GM12892 (cell line): ENCODE results near the gene CDH22.

ENCODE experiments used
- DNase-seq: peaks from one replicate; pipeline ENCODE4 v3.0.0; 2011; ENCODE audit not compliant: insufficient read length
- FAIRE-seq: peaks from 2 replicates; lab custom pipeline; 2011; peaks lifted over from hg19 to GRCh38; lab: Jason Lieb, UNC
- POLR2A ChIP-seq: IDR thresholded peaks from 2 replicates; pipeline ENCODE4 v1.6.1; 2011; ENCODE audit warnings: low read depth, low read length, control low read depth
- POLR2AphosphoS5 ChIP-seq: IDR thresholded peaks from 2 replicates; pipeline ENCODE4 v1.6.1; 2011; ENCODE audit warnings: low read depth, low read length, control low read depth
- TAF1 ChIP-seq: IDR thresholded peaks from 2 replicates; pipeline ENCODE4 v1.6.1; 2011; ENCODE audit warnings: low read depth, mild to moderate bottlenecking, control low read depth, low read length, borderline replicate concordance

Gene CDH22

GRCh38 chr20:46350201-46350985 is 42.1 kb upstream of the CDH22 start:
- TF ChIP-seq POLR2AphosphoS5 (no peak), POLR2A (no peak), TAF1 (no peak)
- FAIRE-seq (peak; percentile 69), DNase-seq (peak; percentile 79)

DNA sequence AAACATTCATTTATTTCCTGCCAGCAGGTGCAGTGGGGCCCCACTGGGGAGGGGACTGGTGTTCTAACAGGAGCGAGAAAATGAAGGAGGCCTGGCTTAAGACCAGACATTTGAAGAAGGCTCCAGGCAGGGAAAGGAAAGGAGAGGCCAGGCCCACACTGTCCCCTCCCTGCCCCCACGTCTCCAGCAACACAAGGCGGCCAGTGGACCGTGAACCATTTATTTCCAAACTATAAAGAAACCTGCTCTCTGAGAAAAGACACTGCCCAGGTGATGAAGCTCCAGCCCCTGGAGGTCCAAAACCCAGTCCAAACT is 41.4 kb upstream of the CDH22 start:
- no peak for DNase-seq
- TF ChIP-seq POLR2A (no peak), TAF1 (no peak), POLR2AphosphoS5 (no peak)
- FAIRE-seq = no peak

GRCh38 chr20:46349035-46349741 is 40.9 kb upstream of the CDH22 start:
- DNase-seq = peak; percentile 71
- TF ChIP-seq TAF1 (no peak), POLR2A (no peak), POLR2AphosphoS5 (no peak)
- peak; percentile 30 for FAIRE-seq

DNA sequence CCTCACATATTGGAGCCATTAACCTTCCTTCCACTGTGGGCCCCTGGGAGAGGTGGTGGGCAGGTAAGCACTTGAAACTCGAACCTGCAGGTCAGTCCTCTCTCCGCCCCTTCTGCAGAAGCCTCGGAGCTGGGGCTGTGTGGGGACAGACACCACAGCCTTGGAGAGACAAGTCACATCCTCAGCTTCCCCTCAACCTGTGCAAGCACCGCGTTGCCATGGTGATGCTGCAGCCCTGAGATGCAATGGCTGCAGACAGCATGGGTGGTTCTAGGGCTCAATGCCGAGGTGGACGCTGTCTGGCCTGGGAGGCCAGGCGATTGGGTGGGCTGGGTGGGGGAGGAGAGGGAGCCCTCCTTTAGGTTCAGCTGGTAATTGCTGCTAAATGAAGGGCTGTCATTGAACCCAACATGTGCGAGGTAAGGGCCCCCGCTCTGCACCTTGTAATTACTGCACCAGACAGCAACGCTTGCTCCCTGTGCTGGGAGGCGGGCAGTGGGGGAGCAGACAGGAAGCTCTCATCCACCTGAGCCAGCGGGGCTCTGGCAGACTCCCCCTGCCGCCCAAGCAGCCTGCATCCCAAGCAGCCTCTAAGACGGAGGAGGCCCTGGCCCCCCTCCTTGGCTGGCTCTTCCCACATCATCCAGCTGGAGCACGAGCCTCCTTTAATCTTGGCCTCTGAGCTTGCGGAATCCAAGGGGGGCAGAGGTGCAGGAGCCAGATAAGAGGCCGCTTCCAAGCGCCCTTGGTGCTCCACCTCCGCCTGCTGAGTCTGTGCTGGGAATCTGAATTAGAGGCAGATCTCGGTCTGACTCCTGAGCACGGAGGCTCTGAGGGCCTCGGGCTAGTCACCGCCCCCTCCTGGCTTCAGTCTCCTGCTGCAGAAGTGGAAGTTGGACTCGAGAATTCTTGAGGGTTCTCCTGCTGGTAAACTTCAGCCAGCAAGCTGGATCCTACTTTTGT is 39.8 kb upstream of the CDH22 start:
- no peak for FAIRE-seq
- DNase-seq = no peak
- no peak for TF ChIP-seq TAF1
- TF ChIP-seq POLR2AphosphoS5 = no peak

DNA sequence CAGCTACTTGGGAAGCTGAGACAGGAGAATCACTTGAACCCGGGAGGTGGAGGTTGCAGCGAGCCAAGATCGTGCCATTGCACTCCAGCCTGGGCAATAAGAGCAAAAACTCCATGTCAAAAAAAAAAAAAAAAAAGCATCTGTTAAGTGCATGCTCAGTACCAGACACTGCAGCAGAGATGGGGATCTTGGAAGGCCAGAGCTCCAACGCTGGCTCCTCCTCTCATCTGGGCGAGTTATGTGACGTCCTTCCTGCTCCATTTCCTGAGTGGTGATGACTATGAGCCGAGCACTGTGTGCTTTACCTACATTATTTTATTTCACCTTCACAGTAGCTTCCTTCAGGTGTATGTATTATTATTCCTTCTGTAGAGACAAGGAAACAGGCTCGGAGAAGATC is 38.5 kb upstream of the CDH22 start:
- FAIRE-seq = no peak
- no peak for DNase-seq
- no peak for TF ChIP-seq POLR2AphosphoS5
- no peak for TF ChIP-seq TAF1
- TF ChIP-seq POLR2A = no peak

GRCh38 chr20:46344488-46345162 is 36.3 kb upstream of the CDH22 start:
- TF ChIP-seq POLR2AphosphoS5 = no peak
- no peak for TF ChIP-seq POLR2A
- no peak for TF ChIP-seq TAF1
- DNase-seq (no peak), FAIRE-seq (peak; percentile 36)

DNA sequence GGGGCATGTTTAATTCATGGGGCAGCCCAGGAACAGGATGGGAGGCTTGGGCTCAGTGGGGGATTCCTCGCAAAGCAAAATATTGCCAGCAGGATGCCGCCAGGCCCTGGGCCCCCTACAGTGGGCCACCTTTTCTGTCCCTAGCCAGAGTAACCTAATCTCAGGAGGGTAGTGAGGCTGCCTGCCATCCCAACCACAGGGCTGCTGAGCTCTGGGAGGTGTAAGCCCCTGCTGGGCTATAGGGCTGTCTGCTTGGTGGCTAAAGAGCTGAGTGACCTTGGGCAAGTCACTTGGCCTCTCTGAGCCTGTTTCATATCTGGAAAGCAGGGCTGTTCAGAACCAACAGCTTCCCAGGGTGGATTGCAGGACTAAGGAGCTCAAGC is 35.7 kb upstream of the CDH22 start:
- no peak for DNase-seq
- TF ChIP-seq POLR2AphosphoS5 (peak; percentile 15; the same call in 1 of the 2 replicates), TAF1 (no peak)
- no peak for FAIRE-seq

GRCh38 chr20:46343348-46343974 is 35.2 kb upstream of the CDH22 start:
- DNase-seq = no peak
- no peak for FAIRE-seq
- TF ChIP-seq POLR2AphosphoS5 (no peak), POLR2A (no peak), TAF1 (no peak)

DNA sequence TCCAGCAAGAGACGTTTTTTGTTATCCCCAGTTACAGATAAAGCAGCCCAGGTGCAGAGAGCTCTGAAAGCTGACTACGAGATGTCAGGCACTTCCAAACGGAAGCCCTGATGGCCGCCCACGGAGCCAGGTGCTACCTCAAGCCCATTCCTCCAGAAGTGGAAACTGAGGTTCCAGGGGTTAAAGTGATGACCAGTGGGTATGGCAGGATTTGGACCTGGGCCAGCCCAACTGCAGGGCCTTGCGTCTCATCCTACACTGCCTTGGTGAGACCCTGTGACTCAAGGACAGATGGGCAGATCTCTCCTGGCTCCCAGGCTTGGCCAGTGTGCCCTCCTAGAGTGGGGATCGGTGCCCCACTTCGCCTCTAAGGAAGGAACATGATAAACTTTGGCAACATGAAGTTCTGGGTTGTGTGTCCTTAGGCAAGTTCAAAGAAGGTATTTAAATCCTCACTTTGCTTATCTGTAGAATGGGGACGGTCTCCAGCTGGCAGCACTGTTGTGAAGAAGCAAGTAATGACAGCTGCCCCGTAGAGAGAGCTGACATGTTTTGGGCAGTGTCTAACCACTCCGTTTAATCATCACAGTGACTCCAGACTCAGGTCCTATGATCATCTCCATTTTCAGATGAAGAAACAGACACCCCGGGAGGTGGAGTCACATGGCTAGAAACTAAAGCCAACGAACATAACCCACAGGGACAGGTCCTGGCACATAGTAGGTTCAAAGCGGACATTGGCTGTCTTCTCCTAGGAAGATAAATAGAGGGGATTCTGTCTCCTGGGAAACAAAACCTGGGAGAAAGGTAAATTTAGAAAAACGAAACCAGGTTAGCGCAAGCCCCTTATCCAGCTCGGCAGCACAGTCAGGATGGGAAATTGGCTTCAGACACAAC is 34.4 kb upstream of the CDH22 start:
- TF ChIP-seq POLR2AphosphoS5 (no peak), POLR2A (no peak), TAF1 (no peak)
- DNase-seq = no peak
- no peak for FAIRE-seq

DNA sequence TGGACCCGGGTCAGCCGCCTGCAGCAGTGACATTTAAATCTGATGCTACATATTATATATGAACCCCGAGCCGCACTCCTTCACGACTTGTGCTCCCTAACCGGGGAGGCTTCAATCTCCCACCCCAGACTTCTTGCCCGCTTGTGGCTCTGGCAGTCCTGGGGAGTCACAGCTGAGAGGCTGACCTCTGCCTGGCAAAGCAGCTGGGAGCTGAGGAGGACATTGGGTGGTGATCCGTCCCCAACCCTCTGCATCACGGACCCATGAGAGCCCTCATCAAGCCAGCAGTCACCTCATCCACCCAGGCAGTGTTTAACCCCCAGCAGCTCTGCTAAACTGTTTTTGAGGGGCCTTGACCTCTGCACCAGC is 33.7 kb upstream of the CDH22 start:
- no peak for TF ChIP-seq POLR2AphosphoS5
- TF ChIP-seq POLR2A = no peak
- TF ChIP-seq TAF1 = no peak
- no peak for FAIRE-seq
- DNase-seq = no peak
